HG02840 (cell line): Measurements from ENCODE around the gene FGA.

Experiments
- ATAC-seq: cut with Tn5 transposase; IDR thresholded peaks from one replicate; pipeline ENCODE4 v1.9.1; 2021; ENCODE audit warnings: mild to moderate bottlenecking, moderate library complexity, moderate number of reproducible peaks; ENCODE audit not compliant: unreplicated experiment, low FRiP score

FGA gene

GRCh38 chr4:154590329-154591006 lies at the start of gene FGA:
Gene FGA, minus strand, starts transcription at chr4:154590742. Its CDS starts 55 bp downstream, at chr4:154590687.
- ATAC-seq, result no peak

DNA sequence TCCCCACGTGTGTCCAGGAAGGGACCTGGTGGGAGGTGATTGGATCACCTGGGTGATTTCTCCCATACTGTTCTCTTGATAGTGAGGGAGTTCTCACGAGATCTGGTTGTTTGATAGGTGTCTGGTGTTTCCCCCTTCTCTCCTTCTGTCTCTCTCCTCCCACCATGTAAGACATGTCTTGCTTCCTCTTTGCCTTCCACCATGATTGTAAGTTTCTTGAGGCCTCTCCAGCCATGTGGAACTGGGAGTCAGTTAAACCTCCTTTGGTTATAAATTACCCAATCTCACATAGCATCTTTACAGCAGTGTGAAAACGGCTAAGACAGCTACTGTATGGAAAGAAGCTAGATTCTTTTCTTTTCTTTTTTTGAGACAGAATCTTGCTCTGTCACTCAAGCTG lies 43.5 kb upstream of the FGA start:
- no peak for ATAC-seq

DNA sequence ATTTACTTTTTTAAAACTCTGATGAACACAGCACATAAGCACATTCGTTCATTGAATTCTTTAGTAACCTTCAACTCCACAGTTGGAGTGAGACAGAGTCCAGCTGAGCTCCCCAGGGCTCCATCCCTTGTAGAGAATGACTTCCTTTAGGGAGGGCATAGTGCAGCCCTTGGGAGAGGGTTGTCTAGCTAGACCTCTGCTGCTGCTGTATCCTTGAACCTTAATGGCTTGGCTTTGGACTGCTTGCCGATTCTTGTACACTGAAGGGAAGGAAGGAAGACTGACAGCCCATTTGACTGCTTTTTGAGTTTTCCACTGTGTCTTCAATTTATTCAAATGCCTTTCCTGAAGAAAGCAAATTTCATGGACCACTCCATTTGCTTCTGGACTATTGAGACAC lies 41.3 kb upstream of the FGA start:
- no peak for ATAC-seq

DNA sequence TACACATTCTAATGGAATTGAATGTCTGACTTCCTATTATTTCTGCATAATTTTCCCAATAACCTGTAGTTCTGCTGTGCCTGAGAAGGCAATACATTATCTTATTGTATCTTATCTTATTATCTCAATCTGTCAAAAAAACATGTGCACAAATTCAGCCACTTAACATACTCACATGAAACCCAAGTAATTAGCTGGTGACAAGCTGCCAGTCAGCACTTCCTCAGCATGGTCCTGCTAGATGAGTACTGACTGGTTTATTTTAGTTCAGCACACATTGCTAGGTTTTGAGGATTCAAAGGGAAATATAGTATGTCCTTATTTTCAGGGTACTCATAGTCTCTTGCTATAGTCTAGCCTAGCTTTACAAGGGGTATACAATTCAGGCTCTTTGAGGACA lies 39.8 kb upstream of the FGA start:
- ATAC-seq, result no peak

- ATAC-seq, result peak; percentile 90
Measured at GRCh38 chr4:154626793-154627484, 36.4 kb upstream of the FGA start.

- ATAC-seq, result no peak
Measured at GRCh38 chr4:154625971-154626370, 35.4 kb upstream of the FGA start.

DNA sequence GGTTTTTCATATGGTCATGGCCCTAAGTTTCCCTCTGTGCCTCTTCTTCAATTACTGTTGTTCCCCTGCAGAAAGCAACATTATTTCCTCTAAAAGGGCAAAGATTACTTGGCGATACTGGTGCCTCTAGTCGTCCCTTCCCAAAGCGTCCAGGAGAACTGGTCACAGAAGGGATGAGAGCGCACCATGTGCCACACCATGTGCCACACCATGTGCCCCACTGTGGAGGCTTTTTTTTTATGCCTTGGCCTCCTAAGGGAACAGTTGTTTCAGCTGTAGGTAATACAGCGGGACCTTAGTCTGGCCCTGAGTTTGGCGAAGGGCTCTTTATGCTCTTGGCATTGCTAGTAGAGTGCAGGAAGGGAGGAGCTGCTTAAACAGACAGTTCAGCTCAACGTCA lies 33.5 kb upstream of the FGA start:
- ATAC-seq, result no peak

DNA sequence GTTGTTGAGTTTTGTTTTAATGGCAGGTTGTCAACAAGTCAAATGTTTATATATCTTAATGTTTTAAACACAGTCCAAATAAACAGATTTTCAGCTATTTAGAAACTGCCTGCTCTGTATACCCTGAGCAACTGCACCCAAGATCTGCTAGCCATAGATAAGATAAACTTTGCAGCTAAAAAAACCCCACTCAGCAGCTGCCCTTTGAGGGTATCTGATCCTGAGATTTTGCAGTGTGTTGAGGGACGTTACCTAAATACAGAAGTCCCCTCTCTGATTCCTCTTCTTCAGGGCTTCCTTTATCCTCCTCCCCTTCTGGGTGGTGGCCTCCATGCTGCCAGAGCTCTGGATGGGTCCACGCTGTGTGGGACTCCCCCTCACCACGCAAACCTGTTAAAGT lies 32.9 kb upstream of the FGA start:
- ATAC-seq, result no peak

DNA sequence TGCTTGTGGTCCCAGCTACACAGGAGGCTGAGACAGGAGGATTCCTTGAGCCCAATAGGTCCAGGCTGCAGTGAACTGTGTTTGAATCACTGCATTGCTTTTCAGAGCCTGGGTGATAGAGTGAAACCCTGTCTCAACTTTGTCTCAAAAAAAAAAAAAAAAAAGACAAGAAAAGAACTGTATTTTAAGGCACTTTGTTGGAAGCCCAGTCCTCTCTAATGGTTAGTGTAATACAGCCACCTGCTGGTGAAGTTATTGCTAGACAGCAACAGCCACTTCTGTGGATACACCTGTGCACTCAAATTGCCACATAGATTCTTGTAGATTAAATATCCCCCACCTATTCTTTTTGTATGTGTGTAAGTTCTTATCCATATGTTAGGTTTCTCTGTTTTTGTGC lies 32.1 kb upstream of the FGA start:
- ATAC-seq, result no peak

GRCh38 chr4:154620111-154620510 lies 29.6 kb upstream of the FGA start:
- no peak for ATAC-seq

DNA sequence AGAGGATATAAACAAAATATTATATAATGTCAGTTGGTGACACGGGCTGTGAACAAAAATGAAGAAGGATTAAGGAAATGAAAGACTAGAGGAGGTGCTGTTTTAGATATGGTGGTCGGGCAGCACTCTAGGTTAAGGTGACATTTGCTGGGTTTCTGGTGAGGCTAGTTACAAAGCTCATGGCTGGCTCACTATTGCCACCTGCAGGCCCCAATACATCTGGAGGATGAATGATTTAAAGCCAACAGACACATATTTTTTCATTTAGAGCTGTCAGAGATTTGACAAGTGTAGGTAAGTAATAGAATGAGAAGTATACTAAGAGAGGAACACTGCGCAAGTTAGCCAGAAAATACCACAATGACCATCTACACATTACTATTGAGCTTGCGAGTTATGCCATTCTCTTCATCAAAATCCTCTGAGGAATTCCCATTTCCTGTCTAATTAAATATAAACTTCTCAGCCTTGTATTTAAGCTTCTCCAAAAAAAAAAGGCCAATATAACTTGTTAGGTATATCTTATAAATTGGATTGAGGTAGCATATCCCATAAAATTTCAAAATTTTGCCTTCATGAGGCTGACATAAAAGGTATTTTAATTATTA lies 28.3 kb upstream of the FGA start:
- ATAC-seq, result no peak

- no peak for ATAC-seq
Measured at GRCh38 chr4:154617820-154618317, 27.3 kb upstream of the FGA start.

DNA sequence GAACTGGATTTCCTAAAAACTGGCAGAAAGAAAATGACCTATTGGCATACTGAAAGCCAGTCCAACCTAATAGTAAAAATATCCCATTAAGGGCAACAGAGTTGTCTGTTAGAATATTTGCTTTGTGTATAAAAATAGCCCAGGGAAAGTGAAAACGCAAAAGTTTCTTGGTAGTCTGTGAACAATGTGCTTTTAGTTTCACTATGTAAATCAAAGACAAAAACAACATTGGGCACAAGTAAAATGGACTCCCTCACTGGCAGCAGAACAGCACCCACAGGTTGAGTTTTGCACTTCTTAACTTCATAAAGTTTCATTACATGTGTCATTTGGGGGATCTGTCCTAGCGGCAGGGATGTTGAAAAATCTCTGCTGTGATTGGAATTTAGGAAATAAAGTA lies 26.2 kb upstream of the FGA start:
- ATAC-seq, result peak; percentile 90

- no peak for ATAC-seq
Measured at GRCh38 chr4:154616287-154616686, 25.7 kb upstream of the FGA start.

GRCh38 chr4:154615211-154615610 lies 24.7 kb upstream of the FGA start:
- ATAC-seq, result no peak

GRCh38 chr4:154614306-154614705 lies 23.8 kb upstream of the FGA start:
- no peak for ATAC-seq

GRCh38 chr4:154612472-154613414 lies 22.2 kb upstream of the FGA start, which contains the start of gene FGG:
Gene FGG, minus strand, starts transcription at chr4:154612656. Its CDS starts 47 bp downstream, at chr4:154612609.
- no peak for ATAC-seq

GRCh38 chr4:154611833-154612232 lies 21.3 kb upstream of the FGA start:
- ATAC-seq, result no peak

DNA sequence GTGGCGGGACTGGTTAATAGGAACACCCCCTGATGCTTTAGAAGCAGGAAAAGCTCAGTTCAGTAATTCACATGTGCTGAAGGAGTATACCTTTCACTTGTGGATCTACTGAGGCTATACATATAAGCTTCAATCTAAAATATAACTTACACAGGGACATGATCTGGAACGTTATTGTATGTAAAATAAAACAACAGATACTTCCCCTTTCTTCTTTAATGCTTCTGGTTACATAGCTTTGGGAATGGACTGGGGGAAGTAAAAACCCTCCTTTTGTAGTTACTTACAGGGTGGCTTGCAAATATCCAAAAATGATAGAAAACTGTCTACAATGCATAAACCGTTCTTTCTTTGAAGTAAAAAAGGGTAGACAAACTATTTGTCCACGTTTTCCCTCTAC lies 20.0 kb upstream of the FGA start:
- no peak for ATAC-seq

- ATAC-seq, result no peak
Measured at GRCh38 chr4:154609532-154609931, 19.0 kb upstream of the FGA start.
